DND-41 (cell line): ENCODE results near the gene SMCR8.
A peak's percentile ranks its signal among the peaks of the same experiment; 100 is the strongest.

Experiments used
- ATAC-seq: fragments of 200-7000 bp; cut with Tn5 transposase; 3 replicates; pipeline ENCODE4 v1.9.1; 2021; ENCODE audit warnings: low read depth; ENCODE audit not compliant: insufficient read depth
- DNase-seq: peaks from one replicate; pipeline ENCODE4 v3.0.0-alpha.2; 2020
- H2AFZ ChIP-seq: 2 replicates; pipeline ENCODE4 v1.6.0; 2012; ENCODE audit warnings: low read depth, low read length
- H3K27ac ChIP-seq: 2 replicates; pipeline ENCODE4 v1.5.1; 2012; ENCODE audit warnings: low read length, inconsistent platforms
- H3K27me3 ChIP-seq: fragments of 200-600 bp; sonication (generic); 2 replicates; pipeline ENCODE4 v1.6.0; 2012; ENCODE audit warnings: low read length, mild to moderate bottlenecking, inconsistent platforms; ENCODE audit not compliant: insufficient read depth, poor library complexity
- H3K36me3 ChIP-seq: 2 replicates; pipeline ENCODE4 v1.5.1; 2012; ENCODE audit warnings: low read length, inconsistent platforms; ENCODE audit not compliant: insufficient read depth
- H3K4me1 ChIP-seq: 2 replicates; pipeline ENCODE4 v1.5.1; 2012; ENCODE audit warnings: mild to moderate bottlenecking, low read length; ENCODE audit not compliant: insufficient read depth
- H3K4me2 ChIP-seq: 2 replicates; pipeline ENCODE4 v1.6.0; 2012; ENCODE audit warnings: mild to moderate bottlenecking, moderate library complexity, low read length, inconsistent platforms; ENCODE audit not compliant: insufficient read depth
- H3K4me3 ChIP-seq, 2 experiments: fragments of 200-600 bp in 1 of 2; shearing (Covaris generic) in 1 of 2; 2 replicates each; pipeline ENCODE4 v1.5.1; 2012 to 2016; ENCODE audit warnings: inconsistent platforms in 2 of 2, low read length in 2 of 2, mild to moderate bottlenecking in 2 of 2, low read depth in 1 of 2, moderate library complexity in 1 of 2
- H3K79me2 ChIP-seq: 2 replicates; pipeline ENCODE4 v1.6.0; 2012; ENCODE audit warnings: low read length, inconsistent platforms; ENCODE audit not compliant: insufficient read depth
- H3K9ac ChIP-seq: 2 replicates; pipeline ENCODE4 v1.6.0; 2012; ENCODE audit warnings: low read depth, mild to moderate bottlenecking, inconsistent platforms, low read length, moderate library complexity
- H3K9me3 ChIP-seq: 2 replicates; pipeline ENCODE4 v1.5.1; 2012; ENCODE audit warnings: low read length, moderate library complexity, mild to moderate bottlenecking, inconsistent platforms; ENCODE audit not compliant: insufficient read depth, severe bottlenecking
- H4K20me1 ChIP-seq: 2 replicates; pipeline ENCODE4 v1.6.0; 2012; ENCODE audit warnings: low read length; ENCODE audit not compliant: insufficient read depth
- CTCF ChIP-seq: IDR thresholded peaks from 2 replicates; pipeline ENCODE4 v1.5.1; 2012; ENCODE audit warnings: borderline replicate concordance, low read length, moderate library complexity, mild to moderate bottlenecking; ENCODE audit not compliant: poor library complexity, severe bottlenecking; ENCODE audit errors: extremely low read depth
- EZH2 ChIP-seq: IDR thresholded peaks from 3 replicates; pipeline ENCODE4 v1.6.1; 2012; ENCODE audit warnings: borderline replicate concordance, low read depth, mild to moderate bottlenecking, moderate library complexity, low read length, inconsistent platforms; ENCODE audit not compliant: severe bottlenecking

The SMCR8 gene

DNA sequence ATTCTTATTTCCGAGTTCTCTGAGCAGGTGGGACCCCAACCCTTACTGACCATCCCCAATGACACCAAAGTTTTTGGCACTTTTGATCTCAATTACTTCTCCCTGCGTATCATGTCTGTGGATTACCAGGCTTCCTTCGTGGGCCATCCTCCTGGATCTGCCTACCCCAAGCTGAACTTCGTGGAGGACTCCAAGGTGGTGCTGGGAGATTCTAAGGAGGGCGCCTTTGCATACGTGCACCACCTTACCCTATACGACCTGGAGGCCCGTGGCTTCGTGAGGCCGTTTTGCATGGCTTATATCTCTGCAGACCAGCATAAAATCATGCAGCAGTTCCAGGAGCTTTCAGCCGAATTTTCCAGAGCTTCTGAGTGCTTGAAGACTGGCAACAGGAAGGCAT is 868 bp downstream of the SMCR8 start:
- no peak for ATAC-seq
- TF ChIP-seq CTCF (no peak), EZH2 (no peak)
- H3K9me3 ChIP-seq = no peaks in the 10 kb centered on the region
- H3K27me3 ChIP-seq = no peaks in the 10 kb centered on the region
- H3K27ac ChIP-seq = peak overlapping the region; percentile 91
- H3K4me3 ChIP-seq = peak overlapping the region; percentile 86 to 99
- H3K36me3 ChIP-seq = peaks cover 78% of the 10 kb centered on the region
- H3K79me2 ChIP-seq = peaks cover 92% of the 10 kb centered on the region
- H2AFZ ChIP-seq = no peak overlapping the region
- no peak for DNase-seq
- peaks cover 74% of the 10 kb centered on the region for H4K20me1 ChIP-seq
- peaks cover 80% of the 10 kb centered on the region for H3K4me1 ChIP-seq
- H3K9ac ChIP-seq = peak overlapping the region; percentile 82
- peak overlapping the region; percentile 88 for H3K4me2 ChIP-seq

- Histone ChIP-seq H3K36me3 (peaks cover 69% of the 10 kb centered on the region), H3K9ac (0 out of 2 replicates have a peak overlapping the region, but pooled peaks have one; percentile 6), H3K9me3 (no peaks in the 10 kb centered on the region), H3K4me1 (peaks cover 61% of the 10 kb centered on the region), H2AFZ (no peak overlapping the region), H3K27me3 (no peaks in the 10 kb centered on the region), H3K79me2 (peaks cover 71% of the 10 kb centered on the region), H3K4me2 (peak overlapping the region; percentile 88), H3K4me3 (peak overlapping the region in 1 of 2 experiments; percentile 20; a peak in 1 of 4 replicates), H4K20me1 (peaks cover 69% of the 10 kb centered on the region), H3K27ac (no peak overlapping the region)
- TF ChIP-seq CTCF (no peak), EZH2 (no peak)
- DNase-seq (no peak), ATAC-seq (no peak)
These were observed 3.0 kb downstream of the SMCR8 start for GRCh38 chr17:18318117-18318516.

DNA sequence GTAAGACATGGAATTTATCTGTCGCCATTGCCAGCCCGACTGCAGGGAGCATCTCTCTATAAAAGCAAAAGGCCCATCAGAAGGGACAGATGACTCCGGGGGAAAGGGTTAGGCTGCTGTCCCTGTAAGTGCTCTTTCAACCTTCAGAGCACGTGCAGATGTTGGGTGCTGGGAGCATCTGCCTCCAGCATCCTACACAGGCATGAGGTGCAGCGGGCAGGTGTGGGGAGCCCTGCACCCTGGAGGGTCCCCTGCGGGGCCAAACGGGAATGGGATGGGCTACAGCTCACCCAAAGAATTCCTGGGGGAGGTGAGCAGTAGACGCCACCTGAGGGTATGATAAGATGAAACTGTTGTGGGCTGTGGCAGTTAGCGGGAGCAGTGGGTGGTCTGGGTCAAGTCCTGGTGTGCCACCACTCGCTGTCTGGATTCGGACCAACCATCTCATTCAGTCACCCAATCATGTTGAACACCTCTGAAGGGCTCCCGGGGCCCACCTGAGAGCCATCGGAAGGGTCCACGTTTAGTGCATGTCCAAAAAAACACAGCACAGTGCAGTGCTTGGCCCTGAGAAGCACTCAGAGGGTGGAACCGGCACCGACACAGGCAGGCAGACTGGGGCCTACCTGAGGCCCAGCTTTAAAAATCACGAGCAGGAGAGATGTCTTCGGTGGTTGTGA is 3.8 kb downstream of the SMCR8 start:
- Histone ChIP-seq H3K79me2 (peaks cover 63% of the 10 kb centered on the region), H3K4me2 (peak overlapping the region; percentile 41), H3K27ac (no peak overlapping the region), H4K20me1 (peaks cover 68% of the 10 kb centered on the region), H3K4me3 (no peak overlapping the region), H3K36me3 (peaks cover 69% of the 10 kb centered on the region), H3K4me1 (peaks cover 53% of the 10 kb centered on the region), H3K9me3 (no peaks in the 10 kb centered on the region), H2AFZ (no peak overlapping the region), H3K9ac (no peak overlapping the region), H3K27me3 (no peaks in the 10 kb centered on the region)
- DNase-seq = no peak
- ATAC-seq = no peak
- no peak for TF ChIP-seq EZH2
- TF ChIP-seq CTCF = no peak
